NOMO-1 (cell line): Measurements from ENCODE around the gene SUPT3H.
"Not testable (repeated sequence)": the region's sequence is repeated elsewhere in the genome, so short reads cannot be mapped to it uniquely, and the experiment has no call there.

Source experiments
- DNase-seq, 2 experiments: peaks; one replicate each; lab custom pipeline; 2025; ENCODE audit not compliant: unreplicated experiment in 2 of 2; lab: John Stamatoyannopoulos, UW

SUPT3H gene

GRCh38 chr6:45185403-45186251, 192.1 kb downstream of the SUPT3H start:
- DNase-seq, result no peak

GRCh38 chr6:45184937-45185336, 192.8 kb downstream of the SUPT3H start:
- no peak for DNase-seq

- no peak for DNase-seq
These were observed 193.7 kb downstream of the SUPT3H start for GRCh38 chr6:45184040-45184439.

- DNase-seq, result not testable (repeated sequence)
These were observed 201.4 kb downstream of the SUPT3H start for GRCh38 chr6:45176373-45176772.

- no peak for DNase-seq
These were observed 202.5 kb downstream of the SUPT3H start for GRCh38 chr6:45175272-45175671.

GRCh38 chr6:45174045-45174444, 203.7 kb downstream of the SUPT3H start:
- peak in 1 of 2 experiments; percentile 61 for DNase-seq

- no peak for DNase-seq
These were observed 206.4 kb downstream of the SUPT3H start for GRCh38 chr6:45171380-45171779.

- no peak for DNase-seq
These were observed 207.4 kb downstream of the SUPT3H start for GRCh38 chr6:45170309-45170708.

- DNase-seq, result no peak
These were observed 207.9 kb downstream of the SUPT3H start for GRCh38 chr6:45169815-45170214.

- DNase-seq, result no peak
These were observed 213.6 kb downstream of the SUPT3H start for GRCh38 chr6:45163952-45164766.

- no peak for DNase-seq
These were observed 217.4 kb downstream of the SUPT3H start for GRCh38 chr6:45160305-45160704.

GRCh38 chr6:45156075-45156474, 221.7 kb downstream of the SUPT3H start:
- DNase-seq, result no peak

GRCh38 chr6:45155341-45155894, 222.3 kb downstream of the SUPT3H start:
- no peak for DNase-seq

- no peak for DNase-seq
These were observed 223.1 kb downstream of the SUPT3H start for GRCh38 chr6:45154679-45155078.

GRCh38 chr6:45148711-45149341, 228.9 kb downstream of the SUPT3H start:
- no peak for DNase-seq

GRCh38 chr6:45148278-45148677, 229.5 kb downstream of the SUPT3H start:
- no peak for DNase-seq

GRCh38 chr6:45145658-45146057, 232.1 kb downstream of the SUPT3H start:
- DNase-seq, result not testable (repeated sequence)

- DNase-seq, result no peak
These were observed 239.0 kb downstream of the SUPT3H start for GRCh38 chr6:45138765-45139164.

- DNase-seq, result no peak
These were observed 241.2 kb downstream of the SUPT3H start for GRCh38 chr6:45136495-45136894.

- DNase-seq, result no peak
These were observed 245.0 kb downstream of the SUPT3H start for GRCh38 chr6:45132658-45133294.

GRCh38 chr6:45132059-45132458, 245.7 kb downstream of the SUPT3H start:
- DNase-seq, result no peak
